Frontal cortex (tissue), 4 donors: Measurements from ENCODE around the gene VAMP5. TPM values are rescaled to one million over a fixed set of nuclear protein-coding genes. Genes with fewer than 3 reads are reported as not detected.
"Not testable (repeated sequence)": the region's sequence is repeated elsewhere in the genome, so short reads cannot be mapped to it uniquely, and the experiment has no call there.

Source experiments
- DNase-seq, 2 donors: peaks; one replicate each; pipeline ENCODE4 v3.0.0; 2012; ENCODE audit warnings: low spot score in 2 of 2
- FAIRE-seq: peaks from 2 replicates; lab custom pipeline; 2012; peaks lifted over from hg19 to GRCh38; lab: Jason Lieb, UNC
- total RNA-seq: library from RNA; depleted of rRNA; stranded (reverse); fragments of >200 nt; gene quantifications from one replicate; pipeline ENCODE4 v1.2.3, GENCODE V29; 2014
- donor health status: control.
- donor health status: control.
- donor health status: control.

VAMP5 gene
- total RNA-seq, 1 donor from 2014 or later = 3.3 TPM

GRCh38 chr2:85598594-85599340 lies 14.5 kb downstream of the VAMP5 start:
- DNase-seq = no peak
- no peak for FAIRE-seq

GRCh38 chr2:85599468-85600234 lies 15.4 kb downstream of the VAMP5 start:
- no peak for DNase-seq

GRCh38 chr2:85600235-85600575 lies 16.0 kb downstream of the VAMP5 start:
- no peak for FAIRE-seq
- no peak for DNase-seq

More at GRCh38 chr2:85599468-85600234, 15.4 kb downstream of the VAMP5 start:
- no peak for FAIRE-seq

GRCh38 chr2:85600951-85601770 lies 16.9 kb downstream of the VAMP5 start:
- DNase-seq (no peak), FAIRE-seq (no peak)

GRCh38 chr2:85601771-85602475 lies 17.7 kb downstream of the VAMP5 start:
- DNase-seq (peak in 1 of 2 donors; percentile 64), FAIRE-seq (no peak)

GRCh38 chr2:85602476-85603234 lies 18.4 kb downstream of the VAMP5 start, which contains the start of gene TMEM150A:
Gene TMEM150A (minus strand): TSS chr2:85602698. CDS start chr2:85601948, 750 bp downstream.
- FAIRE-seq (no peak), DNase-seq (peak; percentile 92 to 93)

- not testable (repeated sequence) for DNase-seq, FAIRE-seq
Measured at GRCh38 chr2:85604133-85604444, 19.9 kb downstream of the VAMP5 start.

- FAIRE-seq = no peak
- DNase-seq = no peak
Measured at GRCh38 chr2:85604568-85605339, 20.5 kb downstream of the VAMP5 start.

GRCh38 chr2:85605406-85606115 lies 21.3 kb downstream of the VAMP5 start:
- DNase-seq (peak in 1 of 2 donors; percentile 5), FAIRE-seq (no peak)

- DNase-seq (peak in 1 of 2 donors; percentile 3), FAIRE-seq (no peak)
Measured at GRCh38 chr2:85606116-85606455, 21.9 kb downstream of the VAMP5 start.

GRCh38 chr2:85607268-85608215 lies 23.3 kb downstream of the VAMP5 start:
- no peak for DNase-seq
- no peak for FAIRE-seq

GRCh38 chr2:85611217-85611704 lies 27.0 kb downstream of the VAMP5 start:
- FAIRE-seq (no peak), DNase-seq (no peak)

GRCh38 chr2:85611705-85612587 lies 27.7 kb downstream of the VAMP5 start, which contains the start of gene C2orf68:
Gene C2orf68 (minus strand): TSS chr2:85612066. CDS start chr2:85611984, 82 bp downstream.
- DNase-seq = peak; percentile 92 to 93
- FAIRE-seq = no peak

- DNase-seq (no peak), FAIRE-seq (no peak)
Measured at GRCh38 chr2:85613717-85614515, 29.7 kb downstream of the VAMP5 start.

GRCh38 chr2:85614757-85615156 lies 30.5 kb downstream of the VAMP5 start:
- FAIRE-seq, DNase-seq: not testable (repeated sequence)
